Transverse colon (tissue), 4 donors: ENCODE results near the gene NCF2.

Experiments used
- CTCF ChIP-seq, 5 experiments: fragments of 200-600 bp in 3 of 5; fragments of 450-650 bp in 2 of 5; sonication (generic) in 3 of 5; IDR thresholded peaks; 1 replicate in 2 of 5; 2 replicates in 3 of 5; pipeline ENCODE4 v1.5.1; 2016 to 2017; ENCODE audit warnings: antibody characterized with exemption in 5 of 5, inconsistent platforms in 3 of 5, mild to moderate bottlenecking in 2 of 5, moderate library complexity in 1 of 5
- EP300 ChIP-seq: sonication (generic); formaldehyde crosslinking; IDR thresholded peaks from one replicate; pipeline ENCODE4 v1.6.1; 2017; ENCODE audit warnings: antibody characterized with exemption, low read depth
- POLR2A ChIP-seq: fragments of 450-650 bp; IDR thresholded peaks from one replicate; pipeline ENCODE4 v1.6.1; 2016; ENCODE audit warnings: antibody characterized with exemption, mild to moderate bottlenecking, moderate library complexity
- POLR2AphosphoS5 ChIP-seq, 3 donors: sonication (generic); formaldehyde crosslinking; IDR thresholded peaks; one replicate each; pipeline ENCODE4 v1.6.1; 2016; ENCODE audit warnings: antibody characterized with exemption in 3 of 3

DNA sequence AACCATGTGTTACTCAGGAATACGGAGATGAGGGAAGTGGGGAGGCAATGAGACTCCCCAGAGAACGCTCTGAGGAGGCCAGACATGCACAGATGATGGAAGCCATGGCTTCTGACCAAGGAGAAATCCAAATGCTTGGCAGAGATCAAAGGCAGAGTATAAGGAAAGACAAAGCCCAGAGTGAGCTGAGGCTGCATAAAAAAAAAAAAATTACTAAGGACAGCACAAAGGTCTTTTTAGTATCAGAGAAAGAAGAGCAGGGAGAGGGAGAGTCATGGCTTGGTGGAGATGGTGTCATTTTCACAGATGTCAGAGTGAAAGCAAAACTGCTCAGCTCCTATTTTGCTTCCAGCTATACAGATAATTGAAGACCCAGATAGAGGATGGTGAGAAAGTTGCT is 8.1 kb upstream of the NCF2 start:
- TF ChIP-seq POLR2A (no peak), CTCF (IDR thresholded peaks at IDR 0.05) (no peak), EP300 (no peak), POLR2AphosphoS5 (IDR thresholded peaks at IDR 0.05) (peak in 1 of 3 donors; percentile 80)
